K562 (cell line): ENCODE results near the gene DBNL. TPM values are rescaled to one million over a fixed set of nuclear protein-coding genes. Genes with fewer than 3 reads are reported as not detected.
A peak's percentile ranks its signal among the peaks of the same experiment; 100 is the strongest.

Experiments
- ARID2 ChIP-seq: fragments of 450-650 bp; IDR thresholded peaks from 2 replicates; pipeline ENCODE4 v1.6.1; 2017; ENCODE audit warnings: antibody characterized with exemption, mild to moderate bottlenecking
- ETV6 ChIP-seq, 3 experiments: fragments of 150-350 bp in 1 of 3; sonication (generic) in 1 of 3; formaldehyde crosslinking in 1 of 3; IDR thresholded peaks; 2 replicates each; pipeline versions ENCODE4 v1.6.1 to v1.8.0; 2014 to 2022; ENCODE audit warnings: borderline replicate concordance in 2 of 3, low read depth in 2 of 3, antibody characterized with exemption in 1 of 3, low read length in 1 of 3, mild to moderate bottlenecking in 1 of 3, missing genetic modification reagents in 1 of 3
- FOS ChIP-seq: IDR thresholded peaks from 3 replicates; pipeline ENCODE4 v1.6.1; 2011; ENCODE audit not compliant: insufficient read length; ENCODE audit errors: extremely low read depth
- GATA2 ChIP-seq: sonication (generic); formaldehyde crosslinking; IDR thresholded peaks from 2 replicates; pipeline ENCODE4 v1.4.0; 2020; ENCODE audit warnings: mild to moderate bottlenecking, missing genetic modification reagents
- KLF10 ChIP-seq: fragments of 250-450 bp; sonication (Bioruptor Pico); IDR thresholded peaks from 2 replicates; pipeline ENCODE4 v1.6.1; 2021; ENCODE audit warnings: matching md5 sums
- MCM5 ChIP-seq: fragments of 450-650 bp; IDR thresholded peaks from 2 replicates; pipeline ENCODE4 v1.6.1; 2016; ENCODE audit warnings: low read depth
- MEIS2 ChIP-seq: fragments of 450-650 bp; IDR thresholded peaks from 2 replicates; pipeline ENCODE4 v1.6.1; 2014; ENCODE audit warnings: mild to moderate bottlenecking; ENCODE audit not compliant: partially characterized antibody
- NRF1 ChIP-seq, 2 experiments: fragments of 450-650 bp; IDR thresholded peaks in 1 of 2; conservative IDR thresholded peaks in 1 of 2; 2 replicates each; pipeline ENCODE4 v1.6.1; 2014; ENCODE audit warnings: mild to moderate bottlenecking in 2 of 2
- TOE1 ChIP-seq, 2 experiments: fragments of 450-650 bp in 1 of 2; sonication (generic) in 1 of 2; formaldehyde crosslinking in 1 of 2; IDR thresholded peaks; 2 replicates each; pipeline versions ENCODE4 v1.7.1 to v1.8.0; 2016 to 2022; ENCODE audit warnings: borderline replicate concordance in 2 of 2, mild to moderate bottlenecking in 2 of 2, antibody characterized with exemption in 1 of 2, inconsistent platforms in 1 of 2, low read depth in 1 of 2, missing genetic modification reagents in 1 of 2, moderate library complexity in 1 of 2
- ZNF232 ChIP-seq: sonication (generic); formaldehyde crosslinking; IDR thresholded peaks from 2 replicates; pipeline ENCODE4 v1.8.0; 2022; ENCODE audit warnings: mild to moderate bottlenecking, missing genetic modification reagents
- ZNF512 ChIP-seq: IDR thresholded peaks from 2 replicates; pipeline ENCODE4 v1.6.1; 2016; ENCODE audit warnings: missing genetic modification characterization, missing compliant biosample characterization
- ZNF75A ChIP-seq: fragments of 450-650 bp; formaldehyde crosslinking; IDR thresholded peaks from 2 replicates; pipeline ENCODE4 v1.4.0; 2020; ENCODE audit warnings: mild to moderate bottlenecking
- ZSCAN32 ChIP-seq: fragments of 450-650 bp; formaldehyde crosslinking; IDR thresholded peaks from 2 replicates; pipeline ENCODE4 v1.4.0; 2020; ENCODE audit warnings: mild to moderate bottlenecking, moderate library complexity
- polyA plus RNA-seq, 8 experiments: library from polyadenylated mRNA; depleted of rRNA in 4 of 8; stranded (reverse) in 5 of 8; unstranded in 3 of 8; fragments of >200 nt; fragmentation: Nextera tagmentation in 2 of 8; fragmentation: Illumina TruSeq in 1 of 8; extraction: Ambion mirVana in 2 of 8; extraction: Trizol in 1 of 8; gene quantifications; 2 replicates each; pipeline versions ENCODE4 v1.2.1 to v1.2.3, GENCODE V29; 2011 to 2014; ENCODE audit warnings: inconsistent platforms in 1 of 8, missing spikeins in 1 of 8
- total RNA-seq, 7 experiments: library from RNA; depleted of rRNA in 6 of 7; stranded (reverse); fragments of >200 nt in 6 of 7; fragmentation: Illumina TruSeq in 2 of 7; extraction: Trizol in 2 of 7; gene quantifications; 2 replicates each; pipeline versions ENCODE4 v1.2.1 to v1.2.3, GENCODE V29; 2011 to 2021; ENCODE audit warnings: low replicate concordance in 1 of 7
- TF ChIP-seq, protein P1 (sequence below): fragments of 200-800 bp; sonication (Bioruptor generic); IDR thresholded peaks from 2 replicates; pipeline ENCODE4 v1.6.1; 2016; ENCODE audit warnings: missing genetic modification characterization, missing compliant biosample characterization
- TF ChIP-seq, protein P2 (sequence below): fragments of 250-450 bp; sonication (Bioruptor Pico); IDR thresholded peaks from 2 replicates; pipeline ENCODE4 v1.8.0; 2022; ENCODE audit warnings: moderate library complexity, mild to moderate bottlenecking, inconsistent platforms
- TF ChIP-seq, protein P3 (sequence below): fragments of 250-450 bp; sonication (Bioruptor Pico); IDR thresholded peaks from 2 replicates; pipeline ENCODE4 v1.4.0; 2020
- TF ChIP-seq, protein P4 (sequence below): IDR thresholded peaks from 2 replicates; pipeline ENCODE4 v1.6.1; 2011; ENCODE audit not compliant: insufficient read length; ENCODE audit errors: extremely low read depth

DBNL gene
- total and polyA plus RNA-seq, 9 of the 15 experiments (the other 6 are each of a cell fraction or from before 2014, with no cell fraction given) = 1.9 to 65.1 (median 38.9) TPM

- TF ChIP-seq, protein P1, sequence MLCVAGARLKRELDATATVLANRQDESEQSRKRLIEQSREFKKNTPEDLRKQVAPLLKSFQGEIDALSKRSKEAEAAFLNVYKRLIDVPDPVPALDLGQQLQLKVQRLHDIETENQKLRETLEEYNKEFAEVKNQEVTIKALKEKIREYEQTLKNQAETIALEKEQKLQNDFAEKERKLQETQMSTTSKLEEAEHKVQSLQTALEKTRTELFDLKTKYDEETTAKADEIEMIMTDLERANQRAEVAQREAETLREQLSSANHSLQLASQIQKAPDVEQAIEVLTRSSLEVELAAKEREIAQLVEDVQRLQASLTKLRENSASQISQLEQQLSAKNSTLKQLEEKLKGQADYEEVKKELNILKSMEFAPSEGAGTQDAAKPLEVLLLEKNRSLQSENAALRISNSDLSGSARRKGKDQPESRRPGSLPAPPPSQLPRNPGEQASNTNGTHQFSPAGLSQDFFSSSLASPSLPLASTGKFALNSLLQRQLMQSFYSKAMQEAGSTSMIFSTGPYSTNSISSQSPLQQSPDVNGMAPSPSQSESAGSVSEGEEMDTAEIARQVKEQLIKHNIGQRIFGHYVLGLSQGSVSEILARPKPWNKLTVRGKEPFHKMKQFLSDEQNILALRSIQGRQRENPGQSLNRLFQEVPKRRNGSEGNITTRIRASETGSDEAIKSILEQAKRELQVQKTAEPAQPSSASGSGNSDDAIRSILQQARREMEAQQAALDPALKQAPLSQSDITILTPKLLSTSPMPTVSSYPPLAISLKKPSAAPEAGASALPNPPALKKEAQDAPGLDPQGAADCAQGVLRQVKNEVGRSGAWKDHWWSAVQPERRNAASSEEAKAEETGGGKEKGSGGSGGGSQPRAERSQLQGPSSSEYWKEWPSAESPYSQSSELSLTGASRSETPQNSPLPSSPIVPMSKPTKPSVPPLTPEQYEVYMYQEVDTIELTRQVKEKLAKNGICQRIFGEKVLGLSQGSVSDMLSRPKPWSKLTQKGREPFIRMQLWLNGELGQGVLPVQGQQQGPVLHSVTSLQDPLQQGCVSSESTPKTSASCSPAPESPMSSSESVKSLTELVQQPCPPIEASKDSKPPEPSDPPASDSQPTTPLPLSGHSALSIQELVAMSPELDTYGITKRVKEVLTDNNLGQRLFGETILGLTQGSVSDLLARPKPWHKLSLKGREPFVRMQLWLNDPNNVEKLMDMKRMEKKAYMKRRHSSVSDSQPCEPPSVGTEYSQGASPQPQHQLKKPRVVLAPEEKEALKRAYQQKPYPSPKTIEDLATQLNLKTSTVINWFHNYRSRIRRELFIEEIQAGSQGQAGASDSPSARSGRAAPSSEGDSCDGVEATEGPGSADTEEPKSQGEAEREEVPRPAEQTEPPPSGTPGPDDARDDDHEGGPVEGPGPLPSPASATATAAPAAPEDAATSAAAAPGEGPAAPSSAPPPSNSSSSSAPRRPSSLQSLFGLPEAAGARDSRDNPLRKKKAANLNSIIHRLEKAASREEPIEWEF = no peak
- TF ChIP-seq ZNF75A (CRISPR knock-in tag) (no peak), ZNF232 (no peak), MCM5 (no peak), TOE1 (IDR thresholded peaks at IDR 0.05; ENCODE audit: borderline replicate concordance) (peak; percentile 48; the same call in 1 of the 2 replicates), TOE1 (CRISPR knock-in tag; IDR thresholded peaks at IDR 0.05; ENCODE audit: borderline replicate concordance, low read depth) (no peak), ARID2 (no peak), ZNF512 (no peak), ZSCAN32 (CRISPR knock-in tag) (no peak), NRF1 (conservative IDR thresholded peaks at IDR 0.05 in 1 of 2, IDR thresholded peaks at IDR 0.05 in 1 of 2) (peak; percentile 39 to 53; a peak in 2 of 4 replicates), FOS (no peak), GATA2 (CRISPR knock-in tag) (no peak), MEIS2 (peak; percentile 65), KLF10 (CRISPR knock-in tag) (no peak), ETV6 (IDR thresholded peaks at IDR 0.05; ENCODE audit: borderline replicate concordance in 1 of 2, low read depth in 2 of 2, low read length in 1 of 2) (peak in 1 of 2 experiments; percentile 42; a peak in 1 of 4 replicates), ETV6 (CRISPR knock-in tag; IDR thresholded peaks at IDR 0.05; ENCODE audit: borderline replicate concordance) (no peak)
- TF ChIP-seq, protein P2, sequence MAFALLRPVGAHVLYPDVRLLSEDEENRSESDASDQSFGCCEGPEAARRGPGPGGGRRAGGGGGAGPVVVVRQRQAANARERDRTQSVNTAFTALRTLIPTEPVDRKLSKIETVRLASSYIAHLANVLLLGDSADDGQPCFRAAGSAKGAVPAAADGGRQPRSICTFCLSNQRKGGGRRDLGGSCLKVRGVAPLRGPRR (CRISPR knock-in tag) = no peak
- TF ChIP-seq, protein P3, sequence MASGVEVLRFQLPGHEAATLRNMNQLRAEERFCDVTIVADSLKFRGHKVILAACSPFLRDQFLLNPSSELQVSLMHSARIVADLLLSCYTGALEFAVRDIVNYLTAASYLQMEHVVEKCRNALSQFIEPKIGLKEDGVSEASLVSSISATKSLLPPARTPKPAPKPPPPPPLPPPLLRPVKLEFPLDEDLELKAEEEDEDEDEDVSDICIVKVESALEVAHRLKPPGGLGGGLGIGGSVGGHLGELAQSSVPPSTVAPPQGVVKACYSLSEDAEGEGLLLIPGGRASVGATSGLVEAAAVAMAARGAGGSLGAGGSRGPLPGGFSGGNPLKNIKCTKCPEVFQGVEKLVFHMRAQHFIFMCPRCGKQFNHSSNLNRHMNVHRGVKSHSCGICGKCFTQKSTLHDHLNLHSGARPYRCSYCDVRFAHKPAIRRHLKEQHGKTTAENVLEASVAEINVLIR (CRISPR knock-in tag) = no peak
- TF ChIP-seq, protein P4, sequence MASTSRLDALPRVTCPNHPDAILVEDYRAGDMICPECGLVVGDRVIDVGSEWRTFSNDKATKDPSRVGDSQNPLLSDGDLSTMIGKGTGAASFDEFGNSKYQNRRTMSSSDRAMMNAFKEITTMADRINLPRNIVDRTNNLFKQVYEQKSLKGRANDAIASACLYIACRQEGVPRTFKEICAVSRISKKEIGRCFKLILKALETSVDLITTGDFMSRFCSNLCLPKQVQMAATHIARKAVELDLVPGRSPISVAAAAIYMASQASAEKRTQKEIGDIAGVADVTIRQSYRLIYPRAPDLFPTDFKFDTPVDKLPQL = no peak
Measured at GRCh38 chr7:44044315-44045225, at the start of gene DBNL (continued).
